Astrocyte of the spinal cord (primary cell): ENCODE measurements around the gene CERS1.

ENCODE experiments used
- DNase-seq: peaks from one replicate; pipeline ENCODE4 v3.0.0; 2011; ENCODE audit warnings: low read depth, low spot score
- H3K4me3 ChIP-seq: 2 replicates; pipeline ENCODE4 v1.5.1; 2011; ENCODE audit warnings: low read depth, mild to moderate bottlenecking, low read length, moderate library complexity
- in situ Hi-C: cut with HindIII; loops from 2 replicates; pipeline ENCODE4 v1.10.0; 2017; ENCODE audit warnings: low sequenced_read_pairs
- TF ChIP-seq, protein P1 (sequence below): IDR thresholded peaks from 2 replicates; pipeline ENCODE4 v1.5.1; 2012; ENCODE audit warnings: low read depth, mild to moderate bottlenecking, low read length, inconsistent platforms

The CERS1 gene

DNA sequence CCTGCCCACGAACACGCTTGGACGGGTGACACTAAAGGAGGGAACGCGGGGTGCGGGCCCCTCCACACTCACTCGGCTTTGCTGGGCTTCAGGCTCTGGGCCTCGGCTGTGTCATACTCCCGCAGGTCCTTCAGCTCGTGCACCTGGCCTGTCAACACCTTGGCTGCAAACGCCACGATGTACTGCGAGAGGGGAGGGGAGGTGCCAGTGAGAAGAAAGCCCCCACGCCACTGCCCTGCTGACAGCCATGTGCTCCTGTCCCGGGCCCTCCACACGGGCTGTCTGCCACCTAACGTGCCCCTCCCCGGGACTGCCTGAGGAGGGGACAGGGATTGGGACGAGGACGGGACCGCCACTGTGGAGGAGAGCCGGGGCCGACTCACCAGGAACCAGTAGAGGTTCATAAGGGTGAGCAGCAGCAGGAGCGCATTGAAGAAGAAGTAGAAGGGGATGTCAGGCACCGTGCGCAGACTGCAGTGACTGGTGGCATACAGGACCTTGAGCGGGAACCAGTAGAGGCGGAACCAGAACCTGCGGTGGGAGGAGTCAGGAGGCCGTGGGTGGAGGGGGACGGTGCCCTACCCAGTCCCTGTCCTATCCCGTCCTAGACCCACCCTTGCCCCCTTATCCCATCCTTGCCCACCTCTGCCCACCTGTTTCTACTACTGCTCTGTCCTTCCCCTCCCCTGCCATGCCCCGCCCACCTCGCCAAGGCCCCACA lies 16.9 kb downstream of the CERS1 start:
- H3K4me3 ChIP-seq = no peak overlapping the region
- TF ChIP-seq, protein P1, sequence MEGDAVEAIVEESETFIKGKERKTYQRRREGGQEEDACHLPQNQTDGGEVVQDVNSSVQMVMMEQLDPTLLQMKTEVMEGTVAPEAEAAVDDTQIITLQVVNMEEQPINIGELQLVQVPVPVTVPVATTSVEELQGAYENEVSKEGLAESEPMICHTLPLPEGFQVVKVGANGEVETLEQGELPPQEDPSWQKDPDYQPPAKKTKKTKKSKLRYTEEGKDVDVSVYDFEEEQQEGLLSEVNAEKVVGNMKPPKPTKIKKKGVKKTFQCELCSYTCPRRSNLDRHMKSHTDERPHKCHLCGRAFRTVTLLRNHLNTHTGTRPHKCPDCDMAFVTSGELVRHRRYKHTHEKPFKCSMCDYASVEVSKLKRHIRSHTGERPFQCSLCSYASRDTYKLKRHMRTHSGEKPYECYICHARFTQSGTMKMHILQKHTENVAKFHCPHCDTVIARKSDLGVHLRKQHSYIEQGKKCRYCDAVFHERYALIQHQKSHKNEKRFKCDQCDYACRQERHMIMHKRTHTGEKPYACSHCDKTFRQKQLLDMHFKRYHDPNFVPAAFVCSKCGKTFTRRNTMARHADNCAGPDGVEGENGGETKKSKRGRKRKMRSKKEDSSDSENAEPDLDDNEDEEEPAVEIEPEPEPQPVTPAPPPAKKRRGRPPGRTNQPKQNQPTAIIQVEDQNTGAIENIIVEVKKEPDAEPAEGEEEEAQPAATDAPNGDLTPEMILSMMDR = no peak
- in situ Hi-C loops = no loop called here
- DNase-seq = no peak

DNA sequence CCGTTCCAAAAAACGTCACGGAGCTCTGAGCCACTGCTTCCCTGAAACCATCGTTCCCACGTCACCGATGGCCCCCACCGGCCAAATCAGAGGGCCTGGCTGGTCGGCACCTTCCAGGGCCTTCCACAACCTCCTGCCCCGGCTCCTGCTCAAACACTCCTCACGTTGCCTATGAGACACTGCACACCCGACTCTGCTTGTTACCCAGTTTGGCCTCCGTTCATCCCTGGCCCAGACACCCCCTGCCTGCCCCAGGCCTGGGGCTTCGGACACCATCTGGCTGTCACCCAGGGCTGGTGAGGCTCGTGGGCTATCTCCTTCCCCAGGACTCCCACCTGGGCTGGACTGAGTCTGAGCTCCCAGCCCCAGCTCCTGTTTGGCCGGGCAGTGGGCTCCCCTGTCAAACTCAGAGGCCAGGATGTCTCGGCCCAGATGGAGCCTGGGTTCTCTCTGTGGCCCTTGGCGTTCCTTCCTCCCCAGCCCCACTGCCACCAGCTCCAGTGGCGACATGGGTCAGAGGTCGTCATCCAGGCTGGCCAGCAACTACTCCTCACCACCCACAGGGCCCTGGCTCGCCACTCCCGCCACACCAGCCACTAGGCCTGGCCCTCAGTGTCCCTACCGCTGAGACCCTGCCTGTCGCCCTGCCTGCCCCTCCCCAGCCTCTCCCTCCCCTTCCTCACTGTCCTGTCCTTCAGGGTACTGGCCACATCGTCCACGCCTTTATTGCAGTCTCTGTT lies 17.7 kb downstream of the CERS1 start:
- in situ Hi-C loops = no loop called here
- TF ChIP-seq, protein P1 = no peak
- no peak for DNase-seq
- H3K4me3 ChIP-seq = no peak overlapping the region

DNA sequence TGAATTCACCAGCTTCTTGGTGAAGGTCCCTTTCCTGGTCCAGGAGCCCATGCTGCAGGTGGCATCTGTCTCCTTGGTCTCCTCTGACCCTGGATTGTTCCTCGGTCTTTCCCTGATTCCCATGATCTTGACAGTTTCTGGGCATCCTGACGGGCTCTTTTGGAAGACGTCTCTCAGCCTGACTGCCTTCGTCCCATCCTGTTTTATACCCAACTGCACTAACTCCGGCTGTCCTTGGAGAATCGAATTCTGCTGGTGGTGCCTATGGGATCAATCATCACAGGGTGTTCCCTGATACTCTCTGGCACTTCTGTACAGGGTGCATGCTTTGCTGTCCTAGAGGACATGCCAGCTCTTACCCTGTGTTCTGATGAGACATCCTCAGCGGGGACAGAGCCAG lies 19.1 kb downstream of the CERS1 start:
- no peak overlapping the region for H3K4me3 ChIP-seq
- in situ Hi-C loops = no loop called here
- DNase-seq = no peak
- TF ChIP-seq, protein P1 = no peak

DNA sequence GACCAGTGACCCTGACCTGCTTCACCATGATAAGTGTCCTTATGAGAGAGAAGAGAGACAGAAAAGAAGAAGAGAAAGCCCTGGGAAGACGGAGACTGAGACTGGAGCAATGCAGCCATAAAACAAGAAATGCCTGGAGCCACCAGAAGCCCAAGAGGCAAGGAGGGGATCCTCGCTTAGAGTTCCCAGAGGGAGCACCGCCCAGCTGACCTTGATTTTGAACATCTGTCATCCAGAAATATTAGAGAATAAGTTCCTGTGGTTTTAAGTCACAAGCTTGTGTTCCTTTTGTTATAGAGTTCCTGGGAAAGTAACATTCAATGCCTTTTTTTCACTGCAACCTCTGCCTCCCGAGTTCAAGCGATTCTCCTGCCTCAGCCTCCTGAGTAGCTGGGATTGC lies 20.2 kb downstream of the CERS1 start:
- no peak for DNase-seq
- H3K4me3 ChIP-seq = no peak overlapping the region
- TF ChIP-seq, protein P1 = no peak
- in situ Hi-C loops = no loop called here

DNA sequence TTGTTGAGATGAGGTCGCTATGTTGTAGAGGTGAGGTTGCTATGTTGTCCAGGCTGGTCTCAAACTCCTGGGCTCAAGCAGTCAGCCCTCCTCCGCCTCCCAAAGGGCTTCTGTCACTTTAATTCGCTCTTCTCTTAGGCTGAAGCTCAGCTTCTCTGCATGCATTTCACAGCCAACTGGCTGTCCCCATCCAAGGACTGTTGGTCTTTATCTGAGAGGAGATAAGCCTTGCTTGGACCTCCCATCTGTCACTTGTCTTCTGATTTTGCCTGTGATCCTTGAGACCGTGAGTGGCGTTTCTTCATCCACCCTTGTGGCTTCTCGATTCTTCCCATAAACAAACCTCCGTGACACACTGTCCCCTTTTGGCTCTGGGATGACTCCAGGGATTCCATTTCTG lies 24.4 kb downstream of the CERS1 start:
- DNase-seq = no peak
- H3K4me3 ChIP-seq = no peak overlapping the region
- TF ChIP-seq, protein P1 = no peak
- in situ Hi-C loops = no loop called here

DNA sequence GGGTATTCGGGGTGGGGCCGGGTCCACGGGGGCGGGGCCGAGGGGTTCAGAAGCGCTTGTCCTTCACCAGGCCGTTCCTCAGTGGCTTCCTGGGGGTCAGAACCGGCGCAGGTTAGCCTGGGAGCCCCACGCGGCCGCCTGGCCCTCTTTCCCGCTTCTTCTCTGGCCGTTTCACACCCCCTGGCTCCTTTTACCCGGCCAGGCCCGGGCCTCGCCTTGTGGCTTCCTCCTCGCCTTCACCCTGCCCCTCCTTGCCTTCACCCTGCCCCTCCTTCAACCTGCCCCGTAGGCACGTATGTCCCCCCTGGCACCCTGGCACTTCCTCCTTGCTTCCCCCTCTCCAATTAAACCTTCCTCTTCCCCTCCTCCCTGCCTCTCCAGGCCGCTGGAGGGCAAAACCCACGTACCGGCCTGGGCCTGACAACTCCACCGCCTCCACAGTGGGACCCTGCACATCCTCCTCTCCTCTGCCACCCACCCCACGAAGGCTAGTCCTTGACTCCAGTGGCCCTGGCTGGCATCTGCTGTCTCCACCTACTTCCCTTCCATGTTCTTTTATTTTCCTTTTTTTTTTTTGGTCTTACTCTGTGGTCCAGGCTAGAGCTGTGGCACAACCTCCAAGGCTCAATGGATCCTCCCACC lies 25.3 kb downstream of the CERS1 start:
- TF ChIP-seq, protein P1 = no peak
- in situ Hi-C loops = no loop called here
- no peak for DNase-seq
- H3K4me3 ChIP-seq = no peak overlapping the region
